ENCODE measurements around the gene FGD5.

- TF ChIP-seq CTCF (IDR thresholded peaks at IDR 0.05) (no peak), POLR2A (IDR thresholded peaks at IDR 0.05) (no peak)
Measured at GRCh38 chr3:14890476-14890875, 71.7 kb downstream of the FGD5 start.

All from uterus (tissue), 2 donors.